Hematopoietic multipotent progenitor cell treated with erythropoietin and hydrocortisone succinate and interleukin-3 and kit ligand, for 17 days (in vitro differentiated cells): ENCODE results near the gene LUZP2.

ENCODE experiments used
- DNase-seq: peaks from one replicate; pipeline ENCODE4 v3.0.0-alpha.2; 2015; ENCODE audit warnings: low spot score

LUZP2 gene

DNA sequence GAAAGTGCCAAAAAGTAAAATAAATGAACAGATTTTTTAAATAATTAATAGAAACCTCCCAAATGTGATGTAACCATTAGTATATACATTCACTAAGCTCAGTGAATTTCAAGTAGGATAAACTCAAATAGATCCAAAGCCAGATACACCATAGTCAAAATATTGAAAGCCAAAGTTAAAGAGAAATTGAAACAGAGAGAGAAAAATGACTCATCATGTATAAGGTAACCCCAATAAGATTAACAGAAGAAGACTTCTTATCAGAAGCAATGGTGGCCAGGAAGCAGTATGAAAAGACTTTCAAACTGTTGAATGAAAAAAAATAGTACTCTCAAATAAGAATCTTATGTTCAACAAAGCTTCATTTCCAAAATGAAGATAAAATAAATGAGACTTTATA, 70.5 kb downstream of the LUZP2 start:
- no peak for DNase-seq

DNA sequence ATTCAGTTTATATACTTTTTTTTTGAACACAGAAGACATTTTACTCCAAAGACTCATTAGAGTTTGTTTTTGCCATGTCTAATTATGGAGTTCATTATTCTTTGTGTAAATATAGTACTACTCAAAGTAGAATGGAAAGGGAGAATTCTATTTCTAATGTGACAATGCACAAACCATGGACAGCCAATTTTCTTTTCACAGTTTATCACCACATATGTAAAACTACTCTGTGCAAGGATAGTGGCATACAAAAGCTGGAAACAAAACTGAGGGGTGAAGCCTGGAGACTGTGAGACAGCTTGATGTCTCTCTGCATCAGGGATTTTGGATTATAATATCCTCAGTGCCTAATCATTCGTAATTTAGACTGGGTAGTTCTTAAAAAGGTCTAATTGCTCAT, 75.5 kb downstream of the LUZP2 start:
- DNase-seq, result no peak

GRCh38 chr11:24574461-24574860, 77.6 kb downstream of the LUZP2 start:
- DNase-seq, result no peak

DNA sequence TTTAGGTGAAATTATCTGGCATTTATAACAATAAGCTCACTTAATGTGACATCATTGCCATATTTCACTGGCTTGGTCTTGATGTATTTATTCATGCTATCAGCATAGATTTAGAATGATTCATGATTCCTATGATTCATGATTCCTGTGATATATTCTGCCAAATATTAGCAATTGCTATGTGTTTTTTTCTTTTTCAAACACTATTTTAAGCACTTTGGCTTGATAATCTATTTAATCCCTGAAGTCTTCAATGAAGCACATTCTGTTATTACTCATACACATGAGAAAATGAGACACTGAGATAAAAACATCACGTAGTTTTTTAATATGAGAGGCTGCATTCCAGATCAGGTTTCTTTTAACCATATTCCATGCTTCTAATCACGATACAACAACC, 78.5 kb downstream of the LUZP2 start:
- no peak for DNase-seq

GRCh38 chr11:24585192-24585591, 88.3 kb downstream of the LUZP2 start:
- no peak for DNase-seq

DNA sequence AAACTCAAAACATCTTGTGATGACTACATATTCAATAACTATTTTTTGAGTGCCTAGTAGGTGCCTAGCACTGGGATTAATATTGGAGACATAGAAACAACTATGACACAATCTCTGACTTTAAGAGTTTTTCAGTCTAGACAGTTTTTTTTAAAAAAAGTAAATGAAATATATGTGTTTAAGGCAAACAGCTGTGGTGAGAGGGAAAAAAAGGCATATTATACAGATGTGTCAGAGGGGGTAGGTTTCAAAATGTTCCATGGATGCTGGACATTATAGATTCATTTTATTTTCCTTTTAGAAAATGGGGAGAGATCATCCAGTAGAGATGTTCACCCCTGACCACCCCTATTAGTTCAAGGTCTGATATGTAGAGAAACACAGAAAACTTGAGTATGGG, 90.8 kb downstream of the LUZP2 start:
- no peak for DNase-seq

DNA sequence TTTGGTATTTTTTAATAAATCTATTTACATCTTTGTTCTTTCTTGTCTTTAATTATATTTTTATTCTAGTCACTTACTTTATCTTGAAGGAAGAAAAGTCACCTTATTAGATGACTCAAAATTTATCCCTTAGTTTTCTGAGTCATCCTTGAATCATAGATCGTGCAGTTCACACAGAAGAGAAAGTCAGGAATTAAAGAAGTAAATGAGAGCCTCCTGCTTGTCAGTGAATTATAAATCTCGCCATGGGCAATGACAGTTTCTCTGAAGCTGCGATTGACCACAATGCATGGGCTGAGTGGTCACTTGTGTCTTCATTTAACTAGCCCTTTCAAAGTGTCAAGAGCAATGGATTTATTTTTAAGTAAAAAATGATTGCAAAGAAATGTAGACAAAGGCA, 91.2 kb downstream of the LUZP2 start:
- no peak for DNase-seq

DNA sequence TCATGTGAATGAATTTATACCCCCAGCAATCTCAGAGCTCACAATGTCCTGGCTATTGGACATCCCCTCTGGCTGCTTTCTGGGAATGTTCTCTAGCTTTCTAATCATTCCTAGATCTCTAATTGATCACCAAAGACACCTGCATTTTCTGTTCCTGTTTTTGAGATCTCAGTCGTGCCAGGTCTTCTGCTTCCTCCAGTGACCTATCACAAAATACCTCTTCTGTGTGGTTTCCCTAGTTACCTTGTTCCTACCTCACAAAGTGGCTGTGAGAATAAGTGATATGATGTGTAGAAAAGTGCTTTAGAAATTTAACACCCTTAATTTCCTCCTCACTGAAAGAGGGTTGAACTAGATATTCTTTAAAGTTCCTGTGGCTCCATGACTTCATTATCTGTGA, 92.2 kb downstream of the LUZP2 start:
- DNase-seq, result no peak

DNA sequence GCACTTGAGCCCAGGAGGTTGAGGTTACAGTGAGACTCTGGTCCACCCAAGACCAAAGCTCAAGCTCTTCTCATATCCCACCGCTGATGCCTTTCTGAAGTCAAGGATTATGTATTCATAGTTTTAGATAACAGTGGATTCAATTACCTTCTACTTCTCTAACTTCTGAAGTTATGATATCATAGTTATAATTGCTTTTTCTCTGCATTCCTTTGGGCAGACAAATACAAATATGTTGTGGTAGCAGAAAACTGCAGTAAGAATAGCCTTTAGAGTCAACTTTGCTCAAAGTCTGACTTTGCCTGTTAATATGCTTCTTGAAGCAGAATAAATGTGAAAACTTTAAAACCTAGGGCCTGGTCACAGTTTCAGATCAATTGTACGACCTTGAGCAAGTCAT, 94.4 kb downstream of the LUZP2 start:
- DNase-seq, result no peak

- DNase-seq, result no peak
Observed at GRCh38 chr11:24592360-24592759, 95.5 kb downstream of the LUZP2 start.

DNA sequence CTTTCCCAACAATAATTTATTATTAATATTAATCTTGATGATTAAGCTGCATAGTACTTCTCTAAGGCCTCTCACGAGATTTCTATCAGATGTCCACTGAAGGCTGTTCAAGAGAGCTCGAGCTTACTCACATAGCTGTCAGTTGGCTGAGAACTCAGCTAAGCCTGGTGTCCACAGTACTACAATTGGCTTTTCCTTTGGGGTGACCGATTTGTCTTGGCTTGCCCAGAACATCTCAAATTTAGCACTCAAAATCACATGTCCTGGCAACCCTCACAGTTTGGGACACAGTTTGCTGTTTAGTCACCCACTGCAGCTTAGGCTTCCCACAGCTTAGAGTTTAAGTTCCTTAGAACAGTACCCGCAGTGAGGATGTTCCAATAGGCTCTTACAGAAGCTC, 96.5 kb downstream of the LUZP2 start:
- DNase-seq, result no peak

GRCh38 chr11:24594401-24594800, 97.5 kb downstream of the LUZP2 start:
- DNase-seq, result no peak

GRCh38 chr11:24598641-24599040, 101.8 kb downstream of the LUZP2 start:
- no peak for DNase-seq

- DNase-seq, result no peak
Observed at GRCh38 chr11:24609192-24610119, 112.6 kb downstream of the LUZP2 start.

GRCh38 chr11:24615451-24616160, 118.8 kb downstream of the LUZP2 start:
- DNase-seq, result no peak

- DNase-seq, result no peak
Observed at GRCh38 chr11:24617856-24618255, 121.0 kb downstream of the LUZP2 start.

DNA sequence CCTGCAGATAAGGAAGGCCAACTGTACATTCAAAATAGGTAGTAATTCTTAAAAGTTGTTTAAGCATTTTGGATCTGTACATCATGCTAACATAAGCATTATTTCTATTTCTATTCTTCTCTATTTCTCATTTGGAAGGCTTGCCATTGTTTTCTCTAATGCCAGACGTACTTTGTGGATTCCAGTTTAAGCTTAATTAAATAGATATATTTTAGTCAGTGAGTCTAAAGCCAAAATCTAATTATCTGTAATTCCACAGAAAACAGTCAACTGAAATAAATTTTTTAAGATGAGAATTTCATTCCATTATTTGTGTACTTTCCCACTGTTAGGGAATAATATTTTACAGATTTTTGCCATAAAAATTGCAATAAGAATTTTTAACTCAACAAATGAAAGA, 123.0 kb downstream of the LUZP2 start:
- no peak for DNase-seq

DNA sequence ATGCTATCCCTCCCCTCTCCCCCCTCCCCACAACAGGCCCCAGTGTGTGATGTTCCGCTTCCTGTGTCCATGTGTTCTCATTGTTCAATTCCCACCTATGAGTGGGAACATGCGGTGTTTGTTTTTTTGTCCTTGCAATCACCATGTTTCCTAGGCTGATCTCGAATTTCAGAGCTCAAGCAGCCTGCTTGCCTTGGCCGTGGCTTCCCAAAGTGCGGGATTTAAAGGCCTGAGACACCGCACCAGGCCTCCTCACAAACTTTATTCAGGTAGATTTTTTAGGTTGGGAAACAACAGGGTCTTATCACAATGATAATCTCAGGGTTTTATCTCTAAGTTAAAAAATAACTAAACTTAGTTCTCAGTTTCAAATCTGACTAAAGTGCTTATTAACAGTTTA, 125.4 kb downstream of the LUZP2 start:
- no peak for DNase-seq

DNA sequence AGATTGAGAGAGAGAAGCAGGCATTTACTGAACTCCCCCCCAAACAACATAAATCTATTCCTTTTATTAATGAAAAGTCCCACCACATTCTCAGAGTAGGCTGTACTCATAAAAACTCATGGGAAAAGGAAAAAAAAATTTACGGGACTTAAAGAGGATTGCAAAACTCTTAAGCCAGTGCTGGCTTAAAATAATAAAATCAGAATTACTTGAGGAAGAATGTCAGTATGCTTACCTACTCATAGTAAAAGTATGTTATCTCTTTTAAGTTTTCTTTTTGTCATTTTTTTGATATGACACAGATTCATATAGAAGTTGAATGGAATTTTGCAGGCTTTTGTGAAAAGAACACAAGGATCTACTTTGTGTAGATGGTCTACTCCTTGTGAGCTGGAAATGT, 126.3 kb downstream of the LUZP2 start:
- DNase-seq, result no peak

DNA sequence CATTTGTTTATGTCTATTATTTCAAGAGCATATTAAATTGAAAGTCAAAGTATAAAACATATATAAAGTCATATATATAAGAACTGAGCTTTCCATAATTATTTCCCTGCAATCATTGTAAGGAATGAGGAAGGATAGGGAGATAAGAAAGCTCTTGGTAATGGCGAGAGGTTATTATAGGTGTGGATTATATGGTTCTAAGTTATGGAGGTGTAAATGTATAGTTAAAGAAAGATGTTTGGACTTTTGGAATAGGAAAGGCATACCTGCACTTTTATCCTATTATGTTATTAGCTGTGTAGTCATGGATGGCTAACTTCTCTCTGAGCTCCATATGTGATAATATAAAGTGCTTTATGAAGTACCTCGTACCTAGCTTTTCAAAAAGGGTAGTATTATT, 127.6 kb downstream of the LUZP2 start:
- no peak for DNase-seq

DNA sequence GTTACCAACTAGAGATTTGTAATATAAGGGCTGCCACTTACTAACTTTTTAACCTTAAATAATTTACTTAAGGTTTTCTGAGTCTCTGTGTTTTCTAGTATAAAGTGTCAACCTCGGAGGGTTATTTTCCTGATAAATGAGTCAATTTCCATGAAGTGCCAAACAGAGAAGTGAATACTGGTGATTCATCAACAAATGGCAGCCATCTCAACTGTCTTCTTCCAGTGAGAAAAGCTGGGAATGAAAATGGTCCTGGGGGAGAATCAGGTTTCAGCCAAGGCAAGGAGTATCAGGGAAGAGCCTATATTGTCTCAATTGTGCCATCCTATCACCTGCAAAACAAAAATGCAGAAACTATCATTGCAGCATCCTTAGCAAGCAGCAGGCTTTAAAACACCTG, 129.1 kb downstream of the LUZP2 start:
- no peak for DNase-seq

DNA sequence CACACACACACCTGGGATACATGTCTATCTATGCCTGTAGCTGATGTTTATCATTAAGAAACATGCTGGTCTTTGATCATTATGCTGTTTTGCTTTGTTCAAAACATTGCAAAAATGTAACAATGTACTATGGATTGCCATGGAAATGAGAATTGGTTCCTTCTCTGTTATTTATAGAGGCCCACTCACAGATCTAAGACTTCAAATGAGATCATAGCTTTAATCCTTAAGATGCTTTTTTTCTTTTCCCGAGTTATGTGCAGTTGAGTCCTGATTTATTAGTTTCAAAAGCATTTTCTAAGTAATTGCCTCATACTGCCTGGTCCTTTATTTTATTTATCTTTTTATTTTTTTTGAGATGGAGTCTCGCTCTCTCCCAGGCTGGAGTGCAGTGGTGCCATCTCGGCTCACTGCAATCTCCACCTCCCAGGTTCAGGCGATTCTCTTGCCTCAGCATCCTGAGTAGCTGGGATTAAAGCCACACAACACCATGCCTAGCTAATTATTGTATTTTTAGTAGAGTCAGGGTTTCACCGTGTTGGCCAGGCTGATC, 131.4 kb downstream of the LUZP2 start:
- DNase-seq, result no peak

DNA sequence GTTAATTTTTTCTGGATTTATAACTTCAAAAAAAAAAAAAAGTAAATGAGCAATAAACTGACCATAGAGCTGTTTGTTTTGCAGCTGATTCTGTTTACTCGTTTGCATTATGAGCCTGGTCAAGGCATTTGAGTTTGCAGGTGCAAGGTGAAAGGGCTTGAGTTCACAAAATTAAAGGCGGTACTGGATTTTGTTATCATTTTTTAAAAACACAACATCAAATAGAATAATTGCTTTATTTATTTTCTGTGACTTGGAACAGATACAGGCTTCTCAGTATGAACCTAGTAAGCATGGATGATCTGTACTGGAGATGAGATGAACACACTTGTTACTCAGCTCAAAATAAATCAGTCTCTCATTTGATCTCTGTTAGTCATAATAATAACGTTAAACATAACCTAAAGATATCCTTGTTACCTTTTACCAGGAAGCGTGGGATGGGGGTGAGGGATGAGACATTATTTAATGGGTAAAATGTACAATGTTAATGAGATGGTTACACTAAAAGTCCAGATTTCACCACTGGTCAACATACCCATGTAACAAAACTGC, 137.8 kb downstream of the LUZP2 start:
- no peak for DNase-seq
